Measurements from ENCODE around the gene OPCML. TPM values are rescaled to one million over a fixed set of nuclear protein-coding genes. Genes with fewer than 3 reads are reported as not detected.

Gene OPCML
- total and polyA plus RNA-seq, 2 of the 13 experiments (the other 11 are each of a cell fraction or from before 2014, with no cell fraction given) = not detected

DNA sequence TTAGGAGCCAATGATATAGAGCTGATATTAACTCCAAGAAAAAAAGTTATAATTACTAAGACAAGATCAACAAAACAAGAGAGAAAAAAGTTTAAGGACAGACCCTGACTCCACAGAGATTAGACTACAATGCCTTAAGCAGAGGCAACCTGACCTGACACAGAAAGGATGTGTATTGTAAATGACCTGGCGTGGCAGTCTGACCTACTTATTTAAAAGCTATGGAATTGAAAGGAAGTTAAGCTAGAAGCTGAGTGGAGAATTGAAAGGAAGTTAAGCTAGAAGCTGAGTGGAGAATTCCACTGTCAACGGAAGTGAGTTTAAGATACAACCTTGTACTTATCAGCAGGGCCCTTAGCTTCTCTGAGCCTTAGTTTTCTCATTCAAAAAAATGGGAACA is 885.4 kb downstream of the OPCML start (continued):
- TF ChIP-seq, protein P1, sequence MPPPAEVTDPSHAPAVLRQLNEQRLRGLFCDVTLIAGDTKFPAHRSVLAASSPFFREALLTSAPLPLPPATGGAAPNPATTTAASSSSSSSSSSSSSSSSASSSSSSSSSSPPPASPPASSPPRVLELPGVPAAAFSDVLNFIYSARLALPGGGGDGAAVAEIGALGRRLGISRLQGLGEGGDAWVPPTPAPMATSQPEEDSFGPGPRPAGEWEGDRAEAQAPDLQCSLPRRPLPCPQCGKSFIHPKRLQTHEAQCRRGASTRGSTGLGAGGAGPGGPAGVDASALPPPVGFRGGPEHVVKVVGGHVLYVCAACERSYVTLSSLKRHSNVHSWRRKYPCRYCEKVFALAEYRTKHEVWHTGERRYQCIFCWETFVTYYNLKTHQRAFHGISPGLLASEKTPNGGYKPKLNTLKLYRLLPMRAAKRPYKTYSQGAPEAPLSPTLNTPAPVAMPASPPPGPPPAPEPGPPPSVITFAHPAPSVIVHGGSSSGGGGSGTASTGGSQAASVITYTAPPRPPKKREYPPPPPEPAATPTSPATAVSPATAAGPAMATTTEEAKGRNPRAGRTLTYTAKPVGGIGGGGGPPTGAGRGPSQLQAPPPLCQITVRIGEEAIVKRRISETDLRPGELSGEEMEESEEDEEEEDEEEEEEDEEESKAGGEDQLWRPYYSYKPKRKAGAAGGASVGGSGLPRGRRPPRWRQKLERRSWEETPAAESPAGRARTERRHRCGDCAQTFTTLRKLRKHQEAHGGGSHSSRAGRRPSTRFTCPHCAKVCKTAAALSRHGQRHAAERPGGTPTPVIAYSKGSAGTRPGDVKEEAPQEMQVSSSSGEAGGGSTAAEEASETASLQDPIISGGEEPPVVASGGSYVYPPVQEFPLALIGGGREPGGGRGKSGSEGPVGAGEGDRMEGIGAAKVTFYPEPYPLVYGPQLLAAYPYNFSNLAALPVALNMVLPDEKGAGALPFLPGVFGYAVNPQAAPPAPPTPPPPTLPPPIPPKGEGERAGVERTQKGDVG (CRISPR knock-in tag; IDR thresholded peaks at IDR 0.05; ENCODE audit: borderline replicate concordance) = no peak
- TF ChIP-seq ZNF383 (CRISPR knock-in tag; IDR thresholded peaks at IDR 0.05; ENCODE audit: borderline replicate concordance) (no peak), SRSF1 (optimal IDR thresholded peaks at IDR 0.05; ENCODE audit: low read depth, low read length) (no peak)

DNA sequence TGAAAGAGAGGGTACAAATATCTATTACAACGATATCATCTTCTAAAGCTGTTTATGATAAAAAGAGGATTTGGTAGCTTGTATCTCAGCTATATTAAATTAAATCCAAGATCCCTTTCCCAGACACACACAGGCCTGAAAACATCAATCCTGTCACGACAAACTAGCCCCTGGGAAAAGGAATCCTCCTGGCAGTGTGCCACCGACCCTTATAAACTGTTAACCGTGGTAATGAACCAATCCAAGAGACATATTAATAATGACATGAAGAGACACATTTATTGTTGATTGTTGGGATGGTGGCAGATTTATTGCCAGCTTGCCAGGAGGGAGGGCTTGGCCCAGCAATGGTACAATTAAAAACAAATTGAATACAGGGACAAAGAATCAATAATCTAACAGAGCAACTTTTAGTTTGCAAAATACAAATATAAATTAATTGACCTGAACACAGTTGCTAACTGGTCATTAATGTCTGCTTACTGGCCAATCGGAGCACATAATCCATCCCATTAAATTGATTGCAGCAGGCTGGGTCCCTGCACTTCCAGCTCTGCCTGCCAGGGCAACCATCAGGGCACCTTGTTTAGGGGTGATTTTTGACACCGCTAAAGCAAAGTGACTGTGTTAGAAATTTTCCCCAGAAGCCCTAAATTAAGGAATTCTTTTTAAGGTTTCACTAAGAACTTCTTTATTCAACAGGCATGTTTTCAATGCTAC is 887.6 kb downstream of the OPCML start:
- peaks cover 25% of the 10 kb centered on the region for H3K9me3 ChIP-seq (ENCODE audit: low read length)
- H3K4me2 ChIP-seq (ENCODE audit: low read depth, low read length) = no peak overlapping the region
- intact Hi-C loops (cut with micrococcal nuclease; ENCODE audit: unreplicated experiment) (no loop called here), in situ Hi-C loops (cut with HindIII; ENCODE audit: extremely low pct_ligation_motif_present, low pct_unique_long_range_greater_than_20kb) (no loop called here)
- CTCF ChIA-PET (ENCODE audit: low intra/inter-chr PET ratio, low total read pairs) = no interaction called here
- ATAC-seq (no peak), DNase-seq (ENCODE audit: low spot score) (no peak), FAIRE-seq (no peak)
- no peaks in the 10 kb centered on the region for H3K27me3 ChIP-seq (ENCODE audit: control insufficient read depth in 1 of 2, insufficient read depth in 2 of 2, low read length in 2 of 2)
- no peak overlapping the region for H3K4me3 ChIP-seq (replicated peaks in 1 of 3; ENCODE audit: insufficient read depth in 1 of 3, low read depth in 2 of 3, low read length in 3 of 3)
- no peaks in the 10 kb centered on the region for H3K36me3 ChIP-seq (replicated peaks in 1 of 2; ENCODE audit: control insufficient read depth in 1 of 2, insufficient read depth in 2 of 2, low read length in 2 of 2)
- no peak overlapping the region for H3K9ac ChIP-seq (ENCODE audit: insufficient read depth, low read depth, low read length)
- no peak overlapping the region for H3K27ac ChIP-seq (ENCODE audit: extremely low read length, insufficient read depth, low read length)
- POLR2A ChIA-PET = no interaction called here
- H4K20me1 ChIP-seq (ENCODE audit: insufficient read depth, low read length) = no peaks in the 10 kb centered on the region
- no peak overlapping the region for H2AFZ ChIP-seq (ENCODE audit: low read length)
- no peaks in the 10 kb centered on the region for H3K79me2 ChIP-seq (ENCODE audit: insufficient read depth, low read length)
- no peaks in the 10 kb centered on the region for H3K4me1 ChIP-seq (ENCODE audit: insufficient read depth, low read length)
- WGBS (ENCODE audit: low lambda C conversion rate) = 13% methylated on average over 5 of the region's 6 CpGs
- no TSS peak for BruUV-seq (replicated peaks)
- TF ChIP-seq HCFC1 (IDR thresholded peaks at IDR 0.05; ENCODE audit: low read depth, low read length) = no peak
- no peak for TF ChIP-seq HHEX (CRISPR knock-in tag; IDR thresholded peaks at IDR 0.05)
- TF ChIP-seq ZNF207 (IDR thresholded peaks at IDR 0.05; ENCODE audit: borderline replicate concordance) = no peak
- TF ChIP-seq ATRX (CRISPR knock-in tag; IDR thresholded peaks at IDR 0.05; ENCODE audit: borderline replicate concordance) = no peak
- TF ChIP-seq ZMYM3 (CRISPR knock-in tag; IDR thresholded peaks at IDR 0.05) = no peak
- TF ChIP-seq AGO2 (optimal IDR thresholded peaks at IDR 0.05; ENCODE audit: low read depth, low read length) = no peak
- no peak for TF ChIP-seq ZNF567 (CRISPR knock-in tag; IDR thresholded peaks at IDR 0.05; ENCODE audit: borderline replicate concordance)
- TF ChIP-seq, protein P2, sequence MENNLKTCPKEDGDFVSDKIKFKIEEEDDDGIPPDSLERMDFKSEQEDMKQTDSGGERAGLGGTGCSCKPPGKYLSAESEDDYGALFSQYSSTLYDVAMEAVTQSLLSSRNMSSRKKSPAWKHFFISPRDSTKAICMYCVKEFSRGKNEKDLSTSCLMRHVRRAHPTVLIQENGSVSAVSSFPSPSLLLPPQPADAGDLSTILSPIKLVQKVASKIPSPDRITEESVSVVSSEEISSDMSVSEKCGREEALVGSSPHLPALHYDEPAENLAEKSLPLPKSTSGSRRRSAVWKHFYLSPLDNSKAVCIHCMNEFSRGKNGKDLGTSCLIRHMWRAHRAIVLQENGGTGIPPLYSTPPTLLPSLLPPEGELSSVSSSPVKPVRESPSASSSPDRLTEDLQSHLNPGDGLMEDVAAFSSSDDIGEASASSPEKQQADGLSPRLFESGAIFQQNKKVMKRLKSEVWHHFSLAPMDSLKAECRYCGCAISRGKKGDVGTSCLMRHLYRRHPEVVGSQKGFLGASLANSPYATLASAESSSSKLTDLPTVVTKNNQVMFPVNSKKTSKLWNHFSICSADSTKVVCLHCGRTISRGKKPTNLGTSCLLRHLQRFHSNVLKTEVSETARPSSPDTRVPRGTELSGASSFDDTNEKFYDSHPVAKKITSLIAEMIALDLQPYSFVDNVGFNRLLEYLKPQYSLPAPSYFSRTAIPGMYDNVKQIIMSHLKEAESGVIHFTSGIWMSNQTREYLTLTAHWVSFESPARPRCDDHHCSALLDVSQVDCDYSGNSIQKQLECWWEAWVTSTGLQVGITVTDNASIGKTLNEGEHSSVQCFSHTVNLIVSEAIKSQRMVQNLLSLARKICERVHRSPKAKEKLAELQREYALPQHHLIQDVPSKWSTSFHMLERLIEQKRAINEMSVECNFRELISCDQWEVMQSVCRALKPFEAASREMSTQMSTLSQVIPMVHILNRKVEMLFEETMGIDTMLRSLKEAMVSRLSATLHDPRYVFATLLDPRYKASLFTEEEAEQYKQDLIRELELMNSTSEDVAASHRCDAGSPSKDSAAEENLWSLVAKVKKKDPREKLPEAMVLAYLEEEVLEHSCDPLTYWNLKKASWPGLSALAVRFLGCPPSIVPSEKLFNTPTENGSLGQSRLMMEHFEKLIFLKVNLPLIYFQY (CRISPR knock-in tag; IDR thresholded peaks at IDR 0.05; ENCODE audit: borderline replicate concordance) = no peak
- no peak for TF ChIP-seq ZNF589 (CRISPR knock-in tag; conservative IDR thresholded peaks at IDR 0.05)
- TF ChIP-seq, protein P3, sequence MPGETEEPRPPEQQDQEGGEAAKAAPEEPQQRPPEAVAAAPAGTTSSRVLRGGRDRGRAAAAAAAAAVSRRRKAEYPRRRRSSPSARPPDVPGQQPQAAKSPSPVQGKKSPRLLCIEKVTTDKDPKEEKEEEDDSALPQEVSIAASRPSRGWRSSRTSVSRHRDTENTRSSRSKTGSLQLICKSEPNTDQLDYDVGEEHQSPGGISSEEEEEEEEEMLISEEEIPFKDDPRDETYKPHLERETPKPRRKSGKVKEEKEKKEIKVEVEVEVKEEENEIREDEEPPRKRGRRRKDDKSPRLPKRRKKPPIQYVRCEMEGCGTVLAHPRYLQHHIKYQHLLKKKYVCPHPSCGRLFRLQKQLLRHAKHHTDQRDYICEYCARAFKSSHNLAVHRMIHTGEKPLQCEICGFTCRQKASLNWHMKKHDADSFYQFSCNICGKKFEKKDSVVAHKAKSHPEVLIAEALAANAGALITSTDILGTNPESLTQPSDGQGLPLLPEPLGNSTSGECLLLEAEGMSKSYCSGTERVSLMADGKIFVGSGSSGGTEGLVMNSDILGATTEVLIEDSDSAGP (CRISPR knock-in tag; IDR thresholded peaks at IDR 0.05; ENCODE audit: borderline replicate concordance) = no peak
- TF ChIP-seq ZNF10 (CRISPR knock-in tag; IDR thresholded peaks at IDR 0.05; ENCODE audit: borderline replicate concordance, low read depth) = no peak

All from HepG2 (cell line).